HUDEP-2 (cell line): ENCODE results near the gene GRIN3A.
A peak's percentile ranks its signal among the peaks of the same experiment; 100 is the strongest.
"Not testable (repeated sequence)": the region's sequence is repeated elsewhere in the genome, so short reads cannot be mapped to it uniquely, and the experiment has no call there.

Experiments used
- DNase-seq, 76 experiments: peaks; one replicate each; lab custom pipeline; 2025; ENCODE audit not compliant: unreplicated experiment in 76 of 76; lab: John Stamatoyannopoulos, UW

GRIN3A gene

DNA sequence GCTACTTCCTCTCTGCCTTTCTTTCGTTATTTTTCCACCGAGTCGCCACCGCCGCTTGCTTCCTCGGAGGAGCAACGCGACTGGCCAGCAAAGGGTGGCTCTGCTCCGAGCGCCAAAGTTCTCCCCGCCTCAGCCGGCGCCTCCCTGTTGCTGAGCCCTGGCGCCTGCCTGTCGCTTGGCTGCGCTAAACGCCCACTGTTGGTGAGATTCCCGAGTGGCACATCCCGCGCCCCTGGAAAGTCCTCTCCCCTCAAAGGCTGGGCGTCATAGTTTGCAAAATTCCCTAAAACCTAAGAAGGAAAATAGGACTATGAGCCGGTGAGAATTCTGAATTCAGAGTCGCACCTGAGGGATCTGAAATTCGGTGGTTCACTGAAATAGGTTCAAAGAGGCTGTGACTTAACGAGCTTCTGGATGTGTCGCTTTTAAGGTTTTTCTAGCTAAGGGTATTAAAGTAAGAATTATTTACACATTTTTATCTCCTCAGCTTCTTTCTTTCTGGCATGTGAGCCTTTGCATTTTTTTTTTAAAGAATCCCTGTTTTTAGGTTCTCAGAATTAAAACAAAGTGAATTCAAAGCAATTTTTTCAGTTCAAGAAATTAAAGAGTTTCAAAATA, at the start of gene GRIN3A:
GRIN3A (minus strand) TSS at position 82 of the 618 bp plus-strand sequence. CDS start 668 bp downstream, outside the sequence.
- DNase-seq: peak in 19 of 76 experiments; percentile 2 to 33 (median 7)

DNA sequence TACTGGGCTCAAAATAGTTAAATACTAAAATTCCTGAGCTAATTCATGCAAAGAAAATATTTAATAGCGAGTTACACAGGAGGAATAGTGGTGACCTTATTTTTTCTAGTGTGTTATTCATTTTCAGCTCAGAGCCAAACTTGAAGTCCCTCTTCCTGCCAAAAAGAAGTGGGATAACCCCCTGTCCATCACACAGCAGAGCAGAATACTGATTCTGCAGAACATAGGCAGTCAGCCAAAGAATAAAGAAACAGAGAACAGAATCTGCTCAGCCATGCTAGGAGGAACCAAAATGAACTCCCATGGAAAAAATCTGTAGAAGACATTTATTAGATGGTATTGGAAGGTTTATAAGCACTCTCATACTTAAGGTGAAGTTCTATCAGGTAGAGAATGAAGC, 49.4 kb upstream of the GRIN3A start:
- no peak for DNase-seq

DNA sequence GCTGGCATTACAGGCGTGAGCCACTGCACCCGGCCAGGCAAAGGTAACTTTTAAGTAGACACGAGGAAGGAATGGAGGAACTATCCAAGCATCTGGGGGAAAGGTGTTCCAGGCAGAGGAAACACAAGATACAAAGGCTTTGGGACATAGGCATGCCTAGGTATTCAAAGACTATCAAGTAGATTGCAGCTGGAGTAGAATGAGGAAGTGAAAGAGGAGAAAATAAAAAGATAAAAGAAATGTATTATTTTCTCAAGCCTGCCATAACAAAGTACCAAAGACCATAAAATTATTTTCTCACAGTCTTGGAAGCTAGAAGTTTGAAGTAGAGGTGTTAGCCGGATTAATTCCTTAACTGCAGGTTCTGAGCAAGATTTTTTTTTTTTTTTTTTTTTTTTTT, 39.9 kb upstream of the GRIN3A start:
- no peak for DNase-seq

DNA sequence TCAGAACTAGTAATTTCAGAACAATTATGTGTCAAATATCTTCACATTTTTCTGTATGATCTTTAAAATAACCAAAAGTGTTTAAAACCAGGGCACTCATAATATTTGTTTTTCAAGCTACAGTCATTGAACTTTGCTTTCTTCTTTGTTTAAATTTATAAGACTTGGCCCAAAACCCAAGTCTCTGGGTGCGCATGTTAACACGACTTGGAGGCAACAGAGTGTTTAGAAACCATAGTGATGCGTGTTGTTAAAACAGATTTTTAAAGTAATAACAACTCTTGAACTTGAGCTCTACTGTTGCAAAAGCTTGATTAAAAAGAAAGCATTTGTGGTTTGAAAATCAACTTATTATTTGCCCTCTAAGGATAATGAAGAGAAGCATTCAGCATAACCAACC, 26.0 kb upstream of the GRIN3A start:
- DNase-seq: no peak

GRCh38 chr9:101758304-101758930, 20.0 kb upstream of the GRIN3A start:
- DNase-seq: no peak

- DNase-seq: no peak
Observed at GRCh38 chr9:101753716-101754115, 15.3 kb upstream of the GRIN3A start.

DNA sequence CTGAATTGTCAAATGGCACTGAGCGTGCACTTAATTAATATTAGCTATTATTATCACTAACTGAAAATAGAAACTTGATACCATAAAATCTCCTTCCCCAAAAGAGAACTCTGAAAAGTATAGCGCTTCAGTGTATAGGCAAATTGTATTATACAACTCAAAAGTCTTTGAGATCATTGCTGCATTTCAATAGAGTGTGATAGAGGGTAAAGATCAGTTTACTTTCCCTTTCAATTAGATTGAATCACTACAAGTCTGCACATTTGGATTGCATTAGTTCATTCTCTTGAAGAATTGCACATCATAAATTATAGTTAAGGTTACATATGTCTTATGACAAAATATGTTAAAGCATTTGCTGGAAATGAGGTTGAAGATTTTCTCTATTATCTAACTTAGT, 13.4 kb upstream of the GRIN3A start:
- no peak for DNase-seq

DNA sequence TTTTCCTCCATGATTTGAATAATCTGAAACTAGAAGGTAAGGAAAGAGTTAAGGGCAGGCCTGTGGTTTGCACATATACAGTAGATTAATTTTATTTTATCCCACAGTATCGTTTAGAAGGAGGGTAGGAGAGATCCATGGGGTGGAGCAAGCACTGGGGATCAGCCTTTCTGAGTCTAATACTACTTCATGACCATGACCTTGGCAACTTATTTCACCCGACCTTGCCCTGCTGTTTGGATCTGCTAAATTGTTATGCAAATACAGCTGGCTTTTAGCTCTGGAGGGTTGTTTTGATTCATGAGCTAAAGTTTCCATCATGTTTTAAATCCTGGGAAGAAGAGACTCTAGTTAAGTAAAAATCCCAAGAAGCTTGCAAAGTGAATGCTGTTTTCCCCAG, 864 bp upstream of the GRIN3A start:
- no peak for DNase-seq

GRCh38 chr9:101737705-101738565, 512 bp downstream of the GRIN3A start:
- peak in 7 of 76 experiments; percentile 1 to 18 (median 9) for DNase-seq

- no peak for DNase-seq
Observed at GRCh38 chr9:101737165-101737704, 1.2 kb downstream of the GRIN3A start.

GRCh38 chr9:101736717-101737116, 1.7 kb downstream of the GRIN3A start:
- DNase-seq: peak in 2 of 76 experiments; percentile 1 to 5

- DNase-seq: no peak
Observed at GRCh38 chr9:101731429-101731828, 7.0 kb downstream of the GRIN3A start.

- peak in 19 of 76 experiments; percentile 3 to 41 (median 17) for DNase-seq
Observed at GRCh38 chr9:101727612-101728524, 10.6 kb downstream of the GRIN3A start.

- not testable (repeated sequence) for DNase-seq
Observed at GRCh38 chr9:101724271-101724670, 14.2 kb downstream of the GRIN3A start.

GRCh38 chr9:101718192-101718591, 20.3 kb downstream of the GRIN3A start:
- DNase-seq: no peak

DNA sequence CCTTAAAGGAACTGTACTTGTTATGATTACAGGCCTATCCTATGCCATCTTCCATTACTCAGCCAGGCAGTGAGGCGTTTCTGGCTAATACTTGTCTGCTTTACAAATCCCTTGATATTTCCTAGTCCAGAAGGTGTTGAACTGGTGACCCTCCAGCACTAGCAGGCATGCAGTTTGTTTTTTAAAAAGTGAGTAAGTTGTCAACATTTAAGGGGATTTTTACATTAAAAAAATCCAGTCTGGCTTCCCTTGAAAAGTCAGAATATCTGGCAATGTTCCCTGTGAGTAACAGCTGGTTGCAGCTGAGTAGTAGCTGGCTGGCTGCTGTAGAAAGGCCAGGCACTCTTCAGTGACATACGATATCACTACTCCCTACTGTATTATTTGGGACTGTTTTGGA, 21.8 kb downstream of the GRIN3A start:
- DNase-seq: no peak

- peak in 29 of 76 experiments; percentile 1 to 49 (median 19) for DNase-seq
Observed at GRCh38 chr9:101711330-101711941, 27.0 kb downstream of the GRIN3A start.

DNA sequence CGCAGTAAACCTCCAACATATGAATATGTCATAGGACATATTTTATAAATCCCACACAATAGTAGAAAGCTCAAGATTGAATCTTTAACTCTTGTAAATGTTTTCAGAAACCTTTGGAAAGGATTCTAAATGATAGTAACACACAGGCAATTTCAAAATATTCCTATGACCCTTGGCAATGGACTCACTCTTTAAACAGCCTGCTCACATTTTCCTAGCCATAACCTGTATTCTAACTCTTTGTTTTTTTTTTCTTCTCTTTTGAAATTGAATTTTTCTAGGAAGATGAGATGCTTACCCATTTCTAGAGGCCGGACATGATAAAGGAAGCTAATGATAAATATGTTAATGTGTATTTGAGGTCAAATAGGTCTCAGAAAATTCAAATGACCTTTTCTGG, 29.6 kb downstream of the GRIN3A start:
- DNase-seq: no peak

DNA sequence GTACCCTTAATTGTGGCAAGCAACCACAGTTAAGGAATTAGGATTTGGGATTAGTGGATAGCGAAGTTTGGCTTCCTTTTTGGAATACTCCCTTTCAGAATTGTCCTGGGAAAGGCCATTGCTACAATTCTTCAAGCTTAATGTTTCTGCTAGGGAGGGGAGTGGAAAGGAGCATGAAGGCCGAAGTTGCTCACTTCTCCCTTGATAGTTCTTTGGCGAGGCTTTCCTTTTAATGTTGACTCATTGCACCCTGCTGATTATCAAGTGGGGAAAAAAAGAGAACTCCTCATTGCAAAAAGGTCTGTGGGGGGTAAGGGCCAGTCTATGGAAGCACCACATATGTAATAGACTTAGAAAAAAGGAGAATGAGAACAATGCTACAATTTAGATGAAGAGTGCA, 30.7 kb downstream of the GRIN3A start:
- DNase-seq: peak in 2 of 76 experiments; percentile 11 to 16

DNA sequence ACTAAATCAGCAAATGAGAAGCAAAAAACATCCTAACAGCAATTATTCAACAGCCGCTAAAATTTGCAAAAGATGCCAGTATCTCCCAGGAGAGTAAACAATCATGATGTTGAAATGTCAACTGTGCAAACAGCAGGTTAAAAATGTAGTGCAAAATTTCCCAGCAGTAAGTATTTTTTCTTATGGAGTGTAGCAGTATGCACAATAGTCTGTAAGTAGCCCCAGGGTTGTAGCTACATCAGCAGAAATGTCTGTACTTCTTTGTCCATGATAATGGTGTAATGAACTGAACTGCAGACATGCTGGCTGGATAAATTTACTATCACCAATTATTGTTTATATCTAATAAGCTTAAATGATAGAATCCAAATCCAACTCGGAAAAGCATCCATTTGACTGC, 31.4 kb downstream of the GRIN3A start:
- DNase-seq: no peak
